K562 (cell line): ENCODE results near the gene MAN1B1. TPM values are rescaled to one million over a fixed set of nuclear protein-coding genes. Genes with fewer than 3 reads are reported as not detected.

Experiments
- BMI1 ChIP-seq: fragments of 150-350 bp; IDR thresholded peaks from 2 replicates; pipeline ENCODE4 v1.6.1; 2014; ENCODE audit warnings: low read length
- CCNT2 ChIP-seq: IDR thresholded peaks from 2 replicates; pipeline ENCODE4 v1.6.1; 2011; ENCODE audit warnings: borderline replicate concordance, low read depth, mild to moderate bottlenecking, moderate library complexity, mixed read lengths, low read length; ENCODE audit not compliant: insufficient read length; ENCODE audit errors: extremely low read depth
- CTBP1 ChIP-seq: fragments of 450-650 bp; IDR thresholded peaks from 2 replicates; pipeline ENCODE4 v1.6.1; 2016; ENCODE audit warnings: borderline replicate concordance
- ERF ChIP-seq: fragments of 450-650 bp; formaldehyde crosslinking; IDR thresholded peaks from 2 replicates; pipeline ENCODE4 v1.4.0; 2020; ENCODE audit warnings: mild to moderate bottlenecking, mixed read lengths
- GABPB1 ChIP-seq: sonication (generic); formaldehyde crosslinking; IDR thresholded peaks from 2 replicates; pipeline ENCODE4 v1.8.0; 2022; ENCODE audit warnings: mild to moderate bottlenecking, missing genetic modification reagents
- GTF2F1 ChIP-seq: IDR thresholded peaks from 2 replicates; pipeline ENCODE4 v1.6.1; 2011; ENCODE audit warnings: low read depth, low read length, improper control_type of control experiment
- HMG20B ChIP-seq: fragments of 250-450 bp; sonication (Bioruptor Pico); IDR thresholded peaks from 2 replicates; pipeline ENCODE4 v1.5.0; 2021; ENCODE audit warnings: mild to moderate bottlenecking
- MEF2D ChIP-seq: conservative IDR thresholded peaks from 2 replicates; pipeline ENCODE4 v1.6.1; 2016; ENCODE audit warnings: low read depth, missing genetic modification characterization, missing compliant biosample characterization
- NCOA6 ChIP-seq: fragments of 450-650 bp; IDR thresholded peaks from 2 replicates; pipeline ENCODE4 v1.6.1; 2017; ENCODE audit warnings: mild to moderate bottlenecking
- NCOR1 ChIP-seq: fragments of 450-650 bp; IDR thresholded peaks from 2 replicates; pipeline ENCODE4 v1.6.1; 2016; ENCODE audit warnings: mild to moderate bottlenecking, moderate library complexity
- PML ChIP-seq: IDR thresholded peaks from 2 replicates; pipeline ENCODE4 v1.6.1; 2012; ENCODE audit warnings: low read length, inconsistent platforms
- RBM25 ChIP-seq: fragments of 200-400 bp; formaldehyde crosslinking; IDR thresholded peaks from 2 replicates; pipeline ENCODE4 v1.6.1; 2018; ENCODE audit warnings: low read length, low read depth, moderate library complexity; ENCODE audit not compliant: severe bottlenecking
- SIRT6 ChIP-seq: IDR thresholded peaks from one replicate; pipeline ENCODE4 v1.6.1; 2012; ENCODE audit warnings: low read depth, mild to moderate bottlenecking, control low read depth, inconsistent platforms, low read length, moderate library complexity
- XRCC3 ChIP-seq: fragments of 450-650 bp; IDR thresholded peaks from 2 replicates; pipeline ENCODE4 v1.6.1; 2017; ENCODE audit warnings: mild to moderate bottlenecking, moderate library complexity
- ZNF124 ChIP-seq: sonication (generic); formaldehyde crosslinking; IDR thresholded peaks from 2 replicates; pipeline ENCODE4 v1.8.1; 2022; ENCODE audit warnings: missing genetic modification reagents
- ZNF133 ChIP-seq: fragments of 250-450 bp; sonication (Bioruptor Pico); IDR thresholded peaks from 2 replicates; pipeline ENCODE4 v1.4.0; 2020; ENCODE audit warnings: mild to moderate bottlenecking
- ZNF316 ChIP-seq: fragments of 450-650 bp; IDR thresholded peaks from 2 replicates; pipeline ENCODE4 v1.6.1; 2016
- ZNF764 ChIP-seq: fragments of 250-450 bp; sonication (Bioruptor Pico); IDR thresholded peaks from 2 replicates; pipeline ENCODE4 v1.4.0; 2020; ENCODE audit warnings: low read depth, mild to moderate bottlenecking, moderate library complexity
- ZNF785 ChIP-seq: fragments of 250-450 bp; sonication (Bioruptor Pico); IDR thresholded peaks from 2 replicates; pipeline ENCODE4 v1.4.0; 2020; ENCODE audit warnings: mild to moderate bottlenecking
- polyA plus RNA-seq, 8 experiments: library from polyadenylated mRNA; depleted of rRNA in 4 of 8; stranded (reverse) in 5 of 8; unstranded in 3 of 8; fragments of >200 nt; fragmentation: Nextera tagmentation in 2 of 8; fragmentation: Illumina TruSeq in 1 of 8; extraction: Ambion mirVana in 2 of 8; extraction: Trizol in 1 of 8; gene quantifications; 2 replicates each; pipeline versions ENCODE4 v1.2.1 to v1.2.3, GENCODE V29; 2011 to 2014; ENCODE audit warnings: inconsistent platforms in 1 of 8, missing spikeins in 1 of 8
- total RNA-seq, 7 experiments: library from RNA; depleted of rRNA in 6 of 7; stranded (reverse); fragments of >200 nt in 6 of 7; fragmentation: Illumina TruSeq in 2 of 7; extraction: Trizol in 2 of 7; gene quantifications; 2 replicates each; pipeline versions ENCODE4 v1.2.1 to v1.2.3, GENCODE V29; 2011 to 2021; ENCODE audit warnings: low replicate concordance in 1 of 7
- TF ChIP-seq, protein P1 (sequence below): fragments of 450-650 bp; conservative IDR thresholded peaks from 2 replicates; pipeline ENCODE4 v1.6.1; 2016; ENCODE audit warnings: missing genetic modification characterization, low read depth, mild to moderate bottlenecking, missing compliant biosample characterization, moderate library complexity
- TF ChIP-seq, protein P2 (sequence below): fragments of 250-450 bp; sonication (Bioruptor Pico); IDR thresholded peaks from 2 replicates; pipeline ENCODE4 v1.9.0; 2021; ENCODE audit warnings: mild to moderate bottlenecking, inconsistent platforms
- TF ChIP-seq, protein P3 (sequence below): sonication (generic); formaldehyde crosslinking; IDR thresholded peaks from 2 replicates; pipeline ENCODE4 v1.8.0; 2022; ENCODE audit warnings: mild to moderate bottlenecking, missing genetic modification reagents, borderline replicate concordance
- TF ChIP-seq, protein P4 (sequence below): sonication (generic); formaldehyde crosslinking; IDR thresholded peaks from 2 replicates; pipeline ENCODE4 v1.4.0; 2020; ENCODE audit warnings: mild to moderate bottlenecking, missing genetic modification reagents

MAN1B1 gene
- total and polyA plus RNA-seq, 9 of the 15 experiments (the other 6 are each of a cell fraction or from before 2014, with no cell fraction given): 0.55 to 36.6 (median 27.3) TPM

DNA sequence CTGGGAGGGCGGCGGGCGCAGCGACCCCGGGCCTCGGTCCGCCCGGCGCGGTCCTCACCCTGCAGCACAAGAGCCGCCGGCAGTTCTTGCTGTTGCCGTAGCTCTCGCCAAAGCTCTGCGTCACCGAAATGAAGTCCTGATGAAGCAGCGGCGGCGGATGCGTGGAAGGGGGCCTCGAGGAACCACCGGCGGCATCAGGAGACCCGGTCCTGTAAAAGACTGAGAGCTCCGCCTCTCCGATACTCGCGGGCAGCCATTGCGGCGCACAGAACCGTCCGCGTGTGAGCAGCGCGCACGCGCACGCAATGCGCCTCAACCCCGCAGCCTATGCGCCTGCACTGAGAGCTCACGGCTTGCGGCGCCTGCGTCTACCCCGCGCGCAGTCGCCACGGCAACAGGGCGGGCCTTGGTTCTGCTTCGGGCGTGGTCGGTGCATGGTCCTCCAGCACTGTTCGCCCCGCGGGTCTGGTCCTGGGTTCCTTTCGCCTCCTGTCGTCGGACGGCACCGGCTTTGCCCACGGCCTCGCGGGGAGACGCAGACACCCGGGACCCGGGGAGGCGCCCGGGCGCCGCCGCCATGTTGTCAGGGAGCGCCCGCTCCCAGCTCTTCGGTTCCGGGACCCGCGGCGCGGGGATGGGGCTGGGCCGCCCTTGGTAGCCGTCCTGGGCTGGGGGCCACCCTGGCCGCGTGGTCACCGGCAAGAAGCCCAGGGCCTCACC, 42.8 kb downstream of the MAN1B1 start (continued):
- TF ChIP-seq NCOR1: no peak
- peak; percentile 78; the same call in 1 of the 2 replicates for TF ChIP-seq GTF2F1
- no peak for TF ChIP-seq ZNF316
- TF ChIP-seq, protein P1, sequence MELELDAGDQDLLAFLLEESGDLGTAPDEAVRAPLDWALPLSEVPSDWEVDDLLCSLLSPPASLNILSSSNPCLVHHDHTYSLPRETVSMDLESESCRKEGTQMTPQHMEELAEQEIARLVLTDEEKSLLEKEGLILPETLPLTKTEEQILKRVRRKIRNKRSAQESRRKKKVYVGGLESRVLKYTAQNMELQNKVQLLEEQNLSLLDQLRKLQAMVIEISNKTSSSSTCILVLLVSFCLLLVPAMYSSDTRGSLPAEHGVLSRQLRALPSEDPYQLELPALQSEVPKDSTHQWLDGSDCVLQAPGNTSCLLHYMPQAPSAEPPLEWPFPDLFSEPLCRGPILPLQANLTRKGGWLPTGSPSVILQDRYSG (tag): no peak
- TF ChIP-seq, protein P2, sequence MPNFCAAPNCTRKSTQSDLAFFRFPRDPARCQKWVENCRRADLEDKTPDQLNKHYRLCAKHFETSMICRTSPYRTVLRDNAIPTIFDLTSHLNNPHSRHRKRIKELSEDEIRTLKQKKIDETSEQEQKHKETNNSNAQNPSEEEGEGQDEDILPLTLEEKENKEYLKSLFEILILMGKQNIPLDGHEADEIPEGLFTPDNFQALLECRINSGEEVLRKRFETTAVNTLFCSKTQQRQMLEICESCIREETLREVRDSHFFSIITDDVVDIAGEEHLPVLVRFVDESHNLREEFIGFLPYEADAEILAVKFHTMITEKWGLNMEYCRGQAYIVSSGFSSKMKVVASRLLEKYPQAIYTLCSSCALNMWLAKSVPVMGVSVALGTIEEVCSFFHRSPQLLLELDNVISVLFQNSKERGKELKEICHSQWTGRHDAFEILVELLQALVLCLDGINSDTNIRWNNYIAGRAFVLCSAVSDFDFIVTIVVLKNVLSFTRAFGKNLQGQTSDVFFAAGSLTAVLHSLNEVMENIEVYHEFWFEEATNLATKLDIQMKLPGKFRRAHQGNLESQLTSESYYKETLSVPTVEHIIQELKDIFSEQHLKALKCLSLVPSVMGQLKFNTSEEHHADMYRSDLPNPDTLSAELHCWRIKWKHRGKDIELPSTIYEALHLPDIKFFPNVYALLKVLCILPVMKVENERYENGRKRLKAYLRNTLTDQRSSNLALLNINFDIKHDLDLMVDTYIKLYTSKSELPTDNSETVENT (CRISPR knock-in tag): peak; percentile 71
- peak; percentile 53 for TF ChIP-seq RBM25
- no peak for TF ChIP-seq ZNF133 (CRISPR knock-in tag)
- TF ChIP-seq, protein P3, sequence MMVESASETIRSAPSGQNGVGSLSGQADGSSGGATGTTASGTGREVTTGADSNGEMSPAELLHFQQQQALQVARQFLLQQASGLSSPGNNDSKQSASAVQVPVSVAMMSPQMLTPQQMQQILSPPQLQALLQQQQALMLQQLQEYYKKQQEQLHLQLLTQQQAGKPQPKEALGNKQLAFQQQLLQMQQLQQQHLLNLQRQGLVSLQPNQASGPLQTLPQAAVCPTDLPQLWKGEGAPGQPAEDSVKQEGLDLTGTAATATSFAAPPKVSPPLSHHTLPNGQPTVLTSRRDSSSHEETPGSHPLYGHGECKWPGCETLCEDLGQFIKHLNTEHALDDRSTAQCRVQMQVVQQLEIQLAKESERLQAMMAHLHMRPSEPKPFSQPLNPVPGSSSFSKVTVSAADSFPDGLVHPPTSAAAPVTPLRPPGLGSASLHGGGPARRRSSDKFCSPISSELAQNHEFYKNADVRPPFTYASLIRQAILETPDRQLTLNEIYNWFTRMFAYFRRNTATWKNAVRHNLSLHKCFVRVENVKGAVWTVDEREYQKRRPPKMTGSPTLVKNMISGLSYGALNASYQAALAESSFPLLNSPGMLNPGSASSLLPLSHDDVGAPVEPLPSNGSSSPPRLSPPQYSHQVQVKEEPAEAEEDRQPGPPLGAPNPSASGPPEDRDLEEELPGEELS (CRISPR knock-in tag): 0 out of 2 replicates have a peak, but pooled peaks have one; percentile 31
- peak; percentile 63 for TF ChIP-seq CCNT2
- no peak for TF ChIP-seq ZNF785
- peak; percentile 97 for TF ChIP-seq CTBP1
- TF ChIP-seq XRCC3: no peak
- TF ChIP-seq, protein P4, sequence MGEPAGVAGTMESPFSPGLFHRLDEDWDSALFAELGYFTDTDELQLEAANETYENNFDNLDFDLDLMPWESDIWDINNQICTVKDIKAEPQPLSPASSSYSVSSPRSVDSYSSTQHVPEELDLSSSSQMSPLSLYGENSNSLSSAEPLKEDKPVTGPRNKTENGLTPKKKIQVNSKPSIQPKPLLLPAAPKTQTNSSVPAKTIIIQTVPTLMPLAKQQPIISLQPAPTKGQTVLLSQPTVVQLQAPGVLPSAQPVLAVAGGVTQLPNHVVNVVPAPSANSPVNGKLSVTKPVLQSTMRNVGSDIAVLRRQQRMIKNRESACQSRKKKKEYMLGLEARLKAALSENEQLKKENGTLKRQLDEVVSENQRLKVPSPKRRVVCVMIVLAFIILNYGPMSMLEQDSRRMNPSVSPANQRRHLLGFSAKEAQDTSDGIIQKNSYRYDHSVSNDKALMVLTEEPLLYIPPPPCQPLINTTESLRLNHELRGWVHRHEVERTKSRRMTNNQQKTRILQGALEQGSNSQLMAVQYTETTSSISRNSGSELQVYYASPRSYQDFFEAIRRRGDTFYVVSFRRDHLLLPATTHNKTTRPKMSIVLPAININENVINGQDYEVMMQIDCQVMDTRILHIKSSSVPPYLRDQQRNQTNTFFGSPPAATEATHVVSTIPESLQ (CRISPR knock-in tag): no peak
- no peak for TF ChIP-seq ZNF764 (CRISPR knock-in tag)
- no peak for TF ChIP-seq SIRT6
- TF ChIP-seq ERF (CRISPR knock-in tag): peak; percentile 70; the same call in 1 of the 2 replicates
- TF ChIP-seq GABPB1 (CRISPR knock-in tag): peak; percentile 75
- TF ChIP-seq BMI1: peak; percentile 92
- TF ChIP-seq MEF2D: no peak
- TF ChIP-seq ZNF124 (CRISPR knock-in tag): no peak
- 0 out of 2 replicates have a peak, but pooled peaks have one; percentile 43 for TF ChIP-seq PML
- no peak; the same call in 1 of the 2 replicates for TF ChIP-seq NCOA6
- TF ChIP-seq HMG20B (CRISPR knock-in tag): no peak
